ENCODE results near the gene ACAP3.

ACAP3 gene

GRCh38 chr1:1242461-1243265 lies 65.1 kb downstream of the ACAP3 start:
- FAIRE-seq: no peak
